GM12891 (cell line): Measurements from ENCODE around the gene SNX2.

Source experiments
- PAX5 ChIP-seq: IDR thresholded peaks from 2 replicates; pipeline ENCODE4 v1.6.1; 2011; ENCODE audit warnings: low read length, moderate library complexity, mild to moderate bottlenecking; ENCODE audit not compliant: insufficient read depth, severe bottlenecking
- POLR2A ChIP-seq: IDR thresholded peaks from 2 replicates; pipeline ENCODE4 v1.6.1; 2011; ENCODE audit warnings: low read depth, low read length, control low read depth
- POLR2AphosphoS5 ChIP-seq: IDR thresholded peaks from 2 replicates; pipeline ENCODE4 v1.6.1; 2011; ENCODE audit warnings: low read depth, low read length, control low read depth
- SPI1 ChIP-seq: IDR thresholded peaks from 2 replicates; pipeline ENCODE4 v1.6.1; 2011; ENCODE audit warnings: low read depth, low read length, control low read depth
- TAF1 ChIP-seq: IDR thresholded peaks from 2 replicates; pipeline ENCODE4 v1.6.1; 2011; ENCODE audit warnings: low read depth, low read length, control low read depth

GRCh38 chr5:122751293-122751782 is 23.5 kb upstream of the SNX2 start:
- TF ChIP-seq POLR2AphosphoS5 (no peak), POLR2A (no peak), SPI1 (no peak), TAF1 (no peak), PAX5 (no peak)
